NCI-H1436 treated with DMSO at 0.1 percent for 48 hours (cell line): ENCODE results near the gene ZNF747.

Source experiments
- DNase-seq: peaks from one replicate; lab custom pipeline; 2025; lab: John Stamatoyannopoulos, UW

ZNF747 gene

DNA sequence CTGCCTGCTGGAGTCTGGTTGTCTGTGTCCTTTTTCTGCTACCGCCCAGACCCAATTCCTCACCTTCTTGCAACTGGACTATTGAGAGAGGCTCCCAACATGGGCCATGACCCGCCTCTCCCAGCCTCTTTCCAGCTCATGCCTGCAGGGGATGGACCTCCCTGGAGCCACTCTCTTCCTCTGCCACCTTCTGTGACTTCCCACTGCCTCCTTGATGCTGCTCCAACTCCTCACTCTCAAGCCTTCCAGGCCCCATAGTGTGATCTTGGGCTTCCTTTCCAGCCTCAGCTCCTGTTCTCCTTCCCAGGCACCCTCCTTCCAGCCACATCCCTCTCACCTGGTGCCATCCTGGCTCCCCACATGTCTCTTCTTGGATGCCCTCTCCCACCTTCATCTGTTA lies 19.4 kb downstream of the ZNF747 start:
- DNase-seq = no peak

GRCh38 chr16:30511509-30511908 lies 23.1 kb downstream of the ZNF747 start:
- no peak for DNase-seq

DNA sequence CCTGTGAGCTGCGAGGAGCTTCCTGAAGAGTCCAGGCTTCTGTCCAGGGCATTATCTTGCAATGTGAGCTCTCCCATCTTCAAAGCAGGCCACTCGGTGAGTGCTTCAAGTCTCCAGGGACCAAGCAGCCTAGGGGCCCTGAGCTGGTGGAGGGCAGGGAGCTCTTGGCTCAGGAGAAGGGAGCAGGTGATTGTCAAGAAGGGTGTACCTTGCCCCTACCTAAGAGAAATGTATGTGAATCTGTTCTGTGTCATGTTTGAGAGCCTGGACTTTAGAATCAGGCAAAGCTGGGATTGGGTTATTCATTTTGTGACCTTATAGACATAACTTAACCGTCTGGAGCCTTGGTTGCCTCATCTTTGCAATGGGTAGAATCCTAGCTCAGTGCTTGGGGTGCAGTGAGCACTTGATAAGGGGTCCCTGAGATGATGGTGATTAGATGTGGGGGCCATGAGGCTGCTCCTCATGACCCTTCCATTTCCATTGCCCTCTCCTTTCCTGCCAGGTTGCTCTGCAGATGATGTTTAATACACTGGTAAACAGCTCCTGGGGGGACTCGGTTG lies 24.2 kb downstream of the ZNF747 start:
- no peak for DNase-seq

DNA sequence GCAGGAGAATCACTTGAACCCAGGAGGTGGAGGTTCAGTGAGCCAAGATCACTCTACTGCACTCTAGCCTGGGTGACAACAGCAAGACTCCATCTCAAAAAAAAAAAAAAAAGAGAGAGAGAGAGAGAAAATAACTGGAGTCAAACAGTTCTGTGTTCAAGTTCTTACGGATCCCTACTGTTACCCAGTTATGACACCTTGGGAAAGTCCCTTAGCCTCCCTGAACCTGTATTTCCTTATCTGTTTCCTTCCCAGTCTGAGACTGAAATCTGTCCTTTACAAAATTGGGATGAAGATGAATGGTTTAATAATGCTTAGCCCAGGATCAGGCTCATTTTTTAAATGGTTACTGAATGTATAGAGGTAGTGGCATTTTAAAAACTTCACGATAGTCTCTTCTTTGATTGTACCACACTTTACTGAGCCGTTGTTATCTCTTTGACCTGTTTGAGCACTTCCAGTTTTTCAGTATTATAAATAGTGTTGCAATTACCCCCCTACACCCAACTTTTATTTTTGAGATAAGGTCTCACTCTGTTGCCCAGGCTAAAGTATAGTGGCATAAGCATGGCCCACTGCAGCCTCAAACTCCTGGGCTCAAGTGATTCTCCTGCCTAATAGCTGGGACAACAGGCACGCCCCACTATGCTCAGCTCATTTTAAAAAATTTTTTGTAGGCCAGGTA lies 25.4 kb downstream of the ZNF747 start:
- no peak for DNase-seq

DNA sequence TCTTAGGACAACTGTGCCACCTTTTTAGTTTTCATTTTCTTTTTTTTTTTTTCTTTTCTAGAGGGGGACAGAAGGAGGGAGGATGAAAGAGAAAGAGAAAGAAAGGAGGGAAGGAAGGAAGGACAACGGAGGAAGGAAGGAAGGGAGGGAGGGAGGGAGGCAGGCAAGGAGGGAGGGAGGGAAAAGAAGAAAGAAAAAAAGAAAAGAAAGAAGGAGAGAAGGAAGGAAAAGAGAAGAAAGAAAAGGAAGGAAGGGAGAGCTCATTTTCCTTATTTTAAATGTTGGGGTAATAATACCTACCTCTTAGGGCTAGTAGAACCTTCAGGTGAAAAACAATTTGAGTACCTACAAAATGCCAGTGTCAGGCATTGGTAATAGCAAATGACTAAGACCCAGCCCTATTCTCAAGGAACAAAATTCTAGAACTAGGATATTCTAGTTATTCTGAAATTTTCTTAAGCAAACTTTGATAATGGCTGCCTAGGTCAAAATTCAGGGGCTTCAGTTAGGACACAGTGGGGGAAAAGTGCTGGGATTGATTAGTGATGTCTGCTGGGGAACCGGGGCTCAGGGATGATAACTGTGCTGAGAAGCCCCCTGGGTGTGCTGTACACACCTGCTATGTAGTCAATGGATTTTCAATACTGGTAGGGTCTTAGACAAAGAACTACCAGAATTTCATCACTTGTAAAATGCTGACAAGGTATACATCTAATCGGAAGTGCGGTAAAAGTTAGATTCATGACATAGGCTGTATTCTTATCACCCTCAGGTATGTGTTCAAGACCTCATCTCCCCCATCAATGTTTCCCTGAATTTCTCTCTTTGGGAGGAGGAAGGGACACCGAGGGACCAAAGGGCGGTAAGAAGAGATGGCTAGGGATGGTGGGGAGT lies 31.0 kb downstream of the ZNF747 start:
- no peak for DNase-seq

DNA sequence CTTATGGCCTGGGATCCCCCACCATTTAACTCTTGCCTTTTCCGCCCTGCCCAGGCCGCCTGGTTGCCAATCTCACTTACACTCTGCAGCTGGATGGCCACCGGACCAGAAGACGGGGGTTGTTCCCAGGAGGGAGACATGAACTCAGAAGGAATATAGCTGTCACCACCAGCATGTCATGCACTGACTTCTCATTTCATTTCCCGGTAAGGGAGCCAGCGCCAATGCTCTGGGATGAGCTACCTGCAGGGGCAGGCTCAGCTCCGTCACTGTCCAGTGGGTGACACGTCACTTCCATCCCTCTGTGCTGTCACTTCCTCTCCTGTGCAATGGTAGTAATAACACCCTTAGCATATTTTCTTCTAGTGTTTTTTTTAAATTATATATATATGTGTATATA lies 35.4 kb downstream of the ZNF747 start:
- no peak for DNase-seq

GRCh38 chr16:30494709-30495108 lies 39.9 kb downstream of the ZNF747 start:
- no peak for DNase-seq

DNA sequence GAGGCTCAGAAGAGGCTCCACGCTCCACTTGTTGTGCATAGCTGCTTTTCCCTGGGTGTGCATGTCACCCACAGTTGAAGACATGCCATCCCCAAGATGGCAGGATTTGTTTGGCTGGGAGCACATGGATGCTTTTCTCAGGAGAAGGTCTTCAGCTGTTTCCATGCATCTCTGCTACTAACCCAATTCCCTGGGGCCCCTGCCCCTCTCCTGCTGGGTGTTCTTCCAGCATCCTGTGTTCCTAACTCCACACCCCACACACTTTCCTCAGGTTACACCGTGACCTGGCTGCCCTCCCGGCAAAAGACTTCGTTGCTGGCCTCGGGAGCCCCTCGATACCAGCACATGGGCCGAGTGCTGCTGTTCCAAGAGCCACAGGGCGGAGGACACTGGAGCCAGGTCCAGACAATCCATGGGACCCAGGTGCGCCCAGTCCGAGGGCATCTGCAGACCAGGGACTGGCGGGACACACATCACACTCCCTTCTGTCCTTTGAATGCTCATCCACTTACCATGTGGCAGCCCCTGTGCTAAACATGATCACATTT lies 40.6 kb downstream of the ZNF747 start:
- DNase-seq = no peak

GRCh38 chr16:30491744-30492308 lies 42.8 kb downstream of the ZNF747 start:
- no peak for DNase-seq

DNA sequence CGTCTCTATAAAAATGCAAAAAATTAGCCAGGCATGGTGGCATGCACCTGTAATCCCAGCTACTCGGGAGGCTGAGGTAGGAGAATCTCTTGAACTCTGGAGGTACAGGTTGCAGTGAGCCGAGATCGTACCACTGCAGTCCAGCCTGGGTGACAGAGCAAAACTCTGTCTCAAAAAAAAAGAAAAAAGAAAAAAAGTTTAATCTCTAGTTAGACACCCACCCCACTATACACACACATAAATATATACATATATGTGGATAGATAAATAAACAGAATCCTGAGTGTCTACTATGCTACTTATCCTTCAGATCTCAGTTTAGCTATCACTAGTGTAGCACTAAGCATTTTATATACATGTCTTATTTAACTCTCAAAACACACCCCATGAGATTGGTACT lies 43.4 kb downstream of the ZNF747 start:
- no peak for DNase-seq

DNA sequence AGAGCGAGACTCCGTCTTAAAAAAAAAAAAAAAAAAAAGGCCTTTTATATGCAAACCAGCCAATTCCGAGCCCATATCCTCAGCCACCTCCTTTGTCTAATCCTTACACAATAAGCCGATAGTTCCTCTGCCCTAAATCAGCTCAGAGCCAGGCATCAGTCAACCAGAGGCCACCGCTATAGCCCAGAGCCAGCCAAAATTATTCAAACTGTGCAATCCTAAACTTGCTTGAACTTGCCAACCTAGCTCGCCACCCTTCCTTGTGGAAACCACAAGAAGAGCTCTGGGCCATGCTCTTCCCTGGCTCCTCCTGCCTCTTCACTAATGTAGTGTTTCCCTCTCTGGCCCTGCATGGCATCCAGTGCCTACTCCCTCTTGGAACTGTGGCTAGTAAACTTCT lies 44.4 kb downstream of the ZNF747 start:
- no peak for DNase-seq

DNA sequence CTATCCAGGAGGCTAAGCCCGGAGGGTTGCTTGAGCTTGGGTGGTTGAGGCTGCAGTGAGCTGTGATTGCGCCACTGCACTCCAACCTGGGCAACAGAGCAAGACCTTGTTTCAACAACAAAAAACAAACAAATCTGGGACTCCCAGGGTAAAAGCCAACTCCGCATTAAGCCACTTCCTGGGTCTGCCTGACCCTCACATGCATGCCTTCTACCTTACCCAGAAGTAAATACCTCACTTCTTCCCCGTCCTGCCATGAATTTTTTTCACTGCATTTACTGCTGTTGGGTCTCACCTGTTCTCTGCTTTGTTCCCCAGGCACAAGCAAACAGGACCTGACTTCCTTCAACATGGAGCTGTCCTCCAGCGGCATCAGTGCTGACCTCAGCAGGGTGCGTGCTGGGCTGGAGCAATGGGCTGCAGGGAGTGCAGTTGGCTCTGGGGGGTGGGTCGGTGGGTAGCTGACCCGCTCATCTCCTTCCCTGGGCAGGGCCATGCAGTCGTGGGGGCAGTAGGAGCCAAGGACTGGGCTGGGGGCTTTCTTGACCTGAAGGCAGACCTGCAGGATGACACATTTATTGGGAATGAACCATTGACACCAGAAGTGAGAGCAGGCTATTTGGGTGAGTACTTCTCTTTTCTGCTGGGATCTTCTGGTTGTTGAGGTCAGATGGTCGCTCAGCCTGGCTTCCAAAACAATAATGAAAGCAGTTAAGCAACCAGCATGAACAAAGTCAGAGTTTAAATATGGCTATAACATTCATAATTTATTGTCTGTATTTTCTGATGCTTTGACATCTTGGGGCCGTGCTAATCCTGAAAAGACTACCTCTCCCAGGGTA lies 45.7 kb downstream of the ZNF747 start:
- DNase-seq = no peak

DNA sequence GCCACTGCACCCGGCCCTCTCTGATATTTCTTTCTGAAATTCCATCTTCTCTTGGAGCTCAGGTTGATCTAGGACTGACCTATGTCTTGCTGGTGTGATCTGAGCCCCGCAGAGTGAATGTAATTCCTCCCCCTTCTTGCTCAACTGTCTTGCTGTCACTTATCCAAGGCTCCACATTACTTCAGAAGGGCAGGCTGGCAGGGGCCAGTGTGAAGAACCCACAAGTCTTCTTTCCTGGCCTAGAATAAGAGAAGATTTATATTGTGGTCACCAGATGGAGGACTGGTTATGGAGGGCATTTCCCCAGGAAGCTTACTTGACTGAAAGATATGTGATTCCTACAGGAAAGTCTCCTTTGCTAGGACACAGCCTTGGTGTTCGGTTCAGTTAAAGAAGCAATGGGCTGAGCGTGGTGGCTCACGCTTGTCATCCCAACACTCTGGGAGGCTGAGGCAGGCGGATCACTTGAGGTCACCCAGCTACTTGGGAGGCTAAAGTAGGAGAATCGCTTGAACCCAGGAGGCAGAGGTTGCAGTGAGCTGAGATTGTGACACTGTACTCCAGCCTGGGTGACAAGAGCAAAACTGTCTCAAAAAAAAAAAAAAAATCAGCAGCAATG lies 48.7 kb downstream of the ZNF747 start:
- DNase-seq = no peak

- no peak for DNase-seq
These were observed 49.8 kb downstream of the ZNF747 start for GRCh38 chr16:30484887-30485286.

GRCh38 chr16:30482366-30482765 lies 52.3 kb downstream of the ZNF747 start:
- DNase-seq = no peak

DNA sequence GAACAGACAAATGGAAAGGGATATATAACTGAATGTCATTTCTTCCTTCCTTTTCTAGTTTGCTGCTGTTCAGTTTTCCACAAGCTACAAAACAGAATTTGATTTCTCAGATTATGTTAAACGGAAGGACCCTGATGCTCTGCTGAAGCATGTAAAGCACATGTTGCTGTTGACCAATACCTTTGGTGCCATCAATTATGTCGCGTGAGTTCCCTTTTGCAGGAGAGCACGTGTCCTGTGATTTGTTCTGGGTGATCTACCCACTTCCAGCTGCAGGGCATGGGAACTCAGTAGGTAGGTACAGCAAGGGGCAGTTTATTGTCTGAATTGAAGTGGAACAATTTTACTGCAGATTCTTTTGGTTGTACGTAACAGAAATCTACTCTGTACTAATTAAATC lies 53.3 kb downstream of the ZNF747 start:
- no peak for DNase-seq
